Right hindlimb (tissue), 1 donor: ENCODE results near the gene NMNAT2.
A peak's percentile ranks its signal among the peaks of the same experiment; 100 is the strongest.
"Not testable (repeated sequence)": the region's sequence is repeated elsewhere in the genome, so short reads cannot be mapped to it uniquely, and the experiment has no call there.

Experiments used
- DNase-seq: peaks from one replicate; pipeline ENCODE4 v3.0.0-alpha.2; 2018

Gene NMNAT2

GRCh38 chr1:183282101-183282855 is 135.9 kb downstream of the NMNAT2 start:
- DNase-seq, result no peak

- DNase-seq, result peak; percentile 95
Observed at GRCh38 chr1:183281553-183282091, 136.6 kb downstream of the NMNAT2 start.

GRCh38 chr1:183281039-183281438 is 137.1 kb downstream of the NMNAT2 start:
- peak; percentile 45 for DNase-seq

- no peak for DNase-seq
Observed at GRCh38 chr1:183279835-183280234, 138.3 kb downstream of the NMNAT2 start.

GRCh38 chr1:183278739-183279591 is 139.2 kb downstream of the NMNAT2 start:
- DNase-seq, result no peak

- no peak for DNase-seq
Observed at GRCh38 chr1:183277821-183278738, 140.1 kb downstream of the NMNAT2 start.

- DNase-seq, result no peak
Observed at GRCh38 chr1:183276386-183277080, 141.6 kb downstream of the NMNAT2 start.

GRCh38 chr1:183275322-183275721 is 142.9 kb downstream of the NMNAT2 start:
- no peak for DNase-seq

GRCh38 chr1:183274836-183275235 is 143.3 kb downstream of the NMNAT2 start:
- DNase-seq, result no peak

GRCh38 chr1:183273984-183274383 is 144.2 kb downstream of the NMNAT2 start:
- not testable (repeated sequence) for DNase-seq

- DNase-seq, result no peak
Observed at GRCh38 chr1:183273300-183273699, 144.9 kb downstream of the NMNAT2 start.

- no peak for DNase-seq
Observed at GRCh38 chr1:183272390-183272848, 145.8 kb downstream of the NMNAT2 start.

- no peak for DNase-seq
Observed at GRCh38 chr1:183270541-183271141, 147.5 kb downstream of the NMNAT2 start.

- no peak for DNase-seq
Observed at GRCh38 chr1:183267646-183268431, 150.3 kb downstream of the NMNAT2 start.

- no peak for DNase-seq
Observed at GRCh38 chr1:183263886-183264602, 154.1 kb downstream of the NMNAT2 start.

GRCh38 chr1:183262628-183263200 is 155.5 kb downstream of the NMNAT2 start:
- DNase-seq, result no peak

- DNase-seq, result no peak
Observed at GRCh38 chr1:183259924-183260323, 158.3 kb downstream of the NMNAT2 start.

GRCh38 chr1:183255073-183255472 is 163.1 kb downstream of the NMNAT2 start:
- no peak for DNase-seq

GRCh38 chr1:183251959-183252450 is 166.2 kb downstream of the NMNAT2 start:
- no peak for DNase-seq
